Ovary (tissue), 9 donors: ENCODE results near the gene GUK1. TPM values are rescaled to one million over a fixed set of nuclear protein-coding genes. Genes with fewer than 3 reads are reported as not detected.
"Not testable (repeated sequence)": the region's sequence is repeated elsewhere in the genome, so short reads cannot be mapped to it uniquely, and the experiment has no call there.

ENCODE experiments used
- DNase-seq, 5 donors: peaks; one replicate each; pipeline ENCODE4 v3.0.0-alpha.2; 2019 to 2020
- H3K27ac ChIP-seq, 2 donors: fragments of 200-600 bp; one replicate each; pipeline versions ENCODE4 v1.5.1 to v1.8.0; 2019 to 2022
- H3K27me3 ChIP-seq: fragments of 200-600 bp; one replicate; pipeline ENCODE4 v1.8.0; 2022
- H3K36me3 ChIP-seq: fragments of 200-600 bp; sonication (generic); one replicate; pipeline ENCODE4 v1.5.1; 2019
- H3K4me1 ChIP-seq: one replicate; pipeline ENCODE4 v1.8.1; 2013; ENCODE audit warnings: mild to moderate bottlenecking, moderate library complexity; ENCODE audit not compliant: insufficient read depth
- H3K4me3 ChIP-seq: fragments of 200-600 bp; sonication (generic); one replicate; pipeline ENCODE4 v1.5.1; 2017
- H3K9me3 ChIP-seq, 2 donors: fragments of 200-600 bp in 1 of 2; sonication (generic) in 1 of 2; one replicate each; pipeline versions ENCODE4 v1.5.1 to v1.8.1; 2013 to 2019; ENCODE audit warnings: mild to moderate bottlenecking in 1 of 2, moderate library complexity in 1 of 2
- EP300 ChIP-seq: sonication (generic); formaldehyde crosslinking; IDR thresholded peaks from one replicate; pipeline ENCODE4 v1.6.1; 2017; ENCODE audit warnings: antibody characterized with exemption
- POLR2A ChIP-seq: fragments of 450-650 bp; IDR thresholded peaks from one replicate; pipeline ENCODE4 v1.6.1; 2017; ENCODE audit warnings: antibody characterized with exemption, mild to moderate bottlenecking, moderate library complexity
- WGBS, 3 donors: extraction: QIAGEN DNeasy Blood & Tissue Kit in 1 of 3; methylation state at CpG; one replicate each; pipeline versions ENCODE4 v1.1.5 to v1.1.7; 2013 to 2017; 5-methylcytosine and 5-hydroxymethylcytosine counted together
- intact Hi-C, 4 donors: fragments of 100-400 bp; cut with DNase I; formaldehyde crosslinking; loops; one replicate each; pipeline versions ENCODE4 v1.11.0 to v1.15.1; 2022 to 2023
- polyA plus RNA-seq, 2 donors: library from polyadenylated mRNA; stranded (reverse); fragments of 200-250 nt in 1 of 2; fragments of 350-450 nt in 1 of 2; fragmentation: Illumina TruSeq in 1 of 2; extraction: RNeasy Lipid Tissue Mini Kit (QIAGEN cat#74804) in 1 of 2; gene quantifications; one replicate each; pipeline ENCODE4 v1.2.3, GENCODE V29; 2013 to 2014
- total RNA-seq, 7 donors: library from RNA; depleted of rRNA in 2 of 7; stranded (reverse); fragments of >200 nt in 2 of 7; fragmentation: NEBNext Ultra II Directional in 3 of 7; extraction: Animal tissue kit (Norgen Biotek cat#: 25700) in 3 of 7; gene quantifications; one replicate each; pipeline versions ENCODE4 v1.1.0 to v1.2.4, GENCODE V29; 2016 to 2023
- TF ChIP-seq, protein P1 (sequence below), 3 donors: fragments of 450-650 bp in 2 of 3; fragments of 200-600 bp in 1 of 3; IDR thresholded peaks; one replicate each; pipeline versions ENCODE4 v1.5.1 to v1.8.0; 2016 to 2022; ENCODE audit warnings: antibody characterized with exemption in 3 of 3, mild to moderate bottlenecking in 1 of 3
- donor health status: DM: no; HTN: no; CAD: no; lungs with moderate emphysema.
- donor health status: DM: no; HTN: no; CAD: no.
- donor health status: Bipolar disorder and iron deficiency.
- donor health status: DM: yes; HTN: yes; CAD: no.
- donor health status: DM: no; HTN: no; CAD: no.
- donor health status: DM: yes; HTN: yes; CAD: no.

Gene GUK1
- total and polyA plus RNA-seq, 9 donors: 17.7 to 256 (median 171) TPM

DNA sequence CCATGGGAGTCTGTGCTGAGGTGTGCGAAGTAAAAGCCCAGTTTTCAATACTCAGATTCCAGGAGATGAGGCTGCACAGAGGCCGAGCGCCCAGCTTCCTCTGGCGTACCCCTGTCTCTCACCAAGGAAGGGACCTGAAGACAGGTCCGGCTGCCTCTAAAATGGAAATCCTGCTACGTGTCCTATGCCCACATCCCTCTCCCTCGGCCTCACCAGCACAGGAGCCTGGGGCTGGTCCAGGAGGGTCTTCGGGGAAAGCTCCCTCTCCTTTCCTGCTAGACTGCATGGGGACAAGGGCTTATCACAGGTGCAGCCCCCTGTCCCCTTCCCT lies 31.4 kb upstream of the GUK1 start:
- Histone ChIP-seq H3K9me3 (no peaks in the 10 kb centered on the region), H3K27me3 (no peaks in the 10 kb centered on the region), H3K27ac (peak overlapping the region; percentile 74), H3K4me1 (peaks cover 5% of the 10 kb centered on the region), H3K36me3 (no peaks in the 10 kb centered on the region), H3K4me3 (peak overlapping the region; percentile 72)
- intact Hi-C loops: loop anchor here in 1 of 4 donors (2.0 kb wide), 1 partner anchor 58 kb away; no protein-coding TSS in a partner anchor
- WGBS, 3 donors: 1 to 5% (median 5%) methylated on average over 8 of the region's 8 CpGs
- TF ChIP-seq POLR2A (no peak), EP300 (no peak)
- TF ChIP-seq, protein P1, sequence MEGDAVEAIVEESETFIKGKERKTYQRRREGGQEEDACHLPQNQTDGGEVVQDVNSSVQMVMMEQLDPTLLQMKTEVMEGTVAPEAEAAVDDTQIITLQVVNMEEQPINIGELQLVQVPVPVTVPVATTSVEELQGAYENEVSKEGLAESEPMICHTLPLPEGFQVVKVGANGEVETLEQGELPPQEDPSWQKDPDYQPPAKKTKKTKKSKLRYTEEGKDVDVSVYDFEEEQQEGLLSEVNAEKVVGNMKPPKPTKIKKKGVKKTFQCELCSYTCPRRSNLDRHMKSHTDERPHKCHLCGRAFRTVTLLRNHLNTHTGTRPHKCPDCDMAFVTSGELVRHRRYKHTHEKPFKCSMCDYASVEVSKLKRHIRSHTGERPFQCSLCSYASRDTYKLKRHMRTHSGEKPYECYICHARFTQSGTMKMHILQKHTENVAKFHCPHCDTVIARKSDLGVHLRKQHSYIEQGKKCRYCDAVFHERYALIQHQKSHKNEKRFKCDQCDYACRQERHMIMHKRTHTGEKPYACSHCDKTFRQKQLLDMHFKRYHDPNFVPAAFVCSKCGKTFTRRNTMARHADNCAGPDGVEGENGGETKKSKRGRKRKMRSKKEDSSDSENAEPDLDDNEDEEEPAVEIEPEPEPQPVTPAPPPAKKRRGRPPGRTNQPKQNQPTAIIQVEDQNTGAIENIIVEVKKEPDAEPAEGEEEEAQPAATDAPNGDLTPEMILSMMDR (IDR thresholded peaks at IDR 0.05): no peak
- DNase-seq: no peak

DNA sequence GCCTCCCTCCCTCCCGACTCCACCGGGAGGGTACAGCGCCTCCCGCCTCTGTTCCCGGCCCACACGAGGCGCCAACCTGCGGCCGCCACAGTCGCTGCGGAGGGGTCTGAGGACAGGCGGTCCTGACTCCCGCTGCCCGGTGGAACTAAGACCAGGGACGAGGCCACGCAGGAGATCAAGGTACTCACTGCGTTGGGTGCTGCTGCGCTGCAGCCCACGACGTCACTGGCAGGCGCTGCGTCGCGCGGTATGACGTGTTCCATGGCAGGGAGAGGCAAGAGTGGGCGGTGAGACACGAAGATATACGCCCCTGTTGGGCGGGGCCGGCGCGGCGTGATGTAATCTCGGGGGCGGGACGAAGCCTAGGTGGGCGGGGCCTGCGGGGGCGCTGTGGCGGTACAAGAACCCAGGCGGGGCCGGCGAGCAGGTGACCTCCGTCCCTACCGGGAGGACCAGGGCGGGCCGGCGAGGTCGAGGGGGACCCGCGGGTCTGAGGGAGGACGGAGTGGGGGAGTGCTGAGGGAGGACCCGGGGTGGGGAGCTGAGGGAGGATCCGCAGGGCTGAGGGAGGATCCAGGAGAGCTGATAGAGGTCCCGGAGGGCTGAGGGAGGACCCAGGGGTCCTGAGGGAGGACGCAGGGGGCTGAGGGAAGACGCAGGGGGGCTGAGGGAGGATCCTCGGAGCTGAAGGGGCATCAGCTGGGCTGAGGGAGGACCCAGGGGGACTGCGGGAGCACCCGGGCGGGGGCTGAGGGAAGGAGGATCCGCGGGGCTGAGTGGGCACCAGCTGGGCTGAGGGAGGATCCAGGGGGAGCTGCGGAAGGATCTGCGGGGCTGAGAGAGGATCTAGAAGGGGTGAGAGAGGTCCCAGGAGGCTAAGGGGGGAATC lies 30.8 kb upstream of the GUK1 start, which contains the start of gene MRPL55:
MRPL55 (minus strand) TSS at position 227 of the 889 bp plus-strand sequence. CDS start 1,039 bp downstream, outside the sequence.
- peak; percentile 94 for TF ChIP-seq POLR2A
- no peak for TF ChIP-seq EP300
- TF ChIP-seq, protein P1 (IDR thresholded peaks at IDR 0.05): peak in 1 of 3 donors; percentile 18
- peaks cover 5% of the 10 kb centered on the region for H3K4me1 ChIP-seq
- no peaks in the 10 kb centered on the region for H3K36me3 ChIP-seq
- intact Hi-C loops: loop anchor here in 1 of 4 donors (2.0 kb wide), 1 partner anchor 57 kb away; no protein-coding TSS in a partner anchor
- H3K4me3 ChIP-seq: peak within 1 kb of the TSS; percentile 72
- H3K27ac ChIP-seq: peak within 1 kb of the TSS; percentile 74
- DNase-seq: peak; percentile 98 to 100 (median 99)
- H3K9me3 ChIP-seq: no peaks in the 10 kb centered on the region
- no peaks in the 10 kb centered on the region for H3K27me3 ChIP-seq
- 1% methylated on average over 63 to 66 of the region's 66 CpGs for WGBS, 3 donors

DNA sequence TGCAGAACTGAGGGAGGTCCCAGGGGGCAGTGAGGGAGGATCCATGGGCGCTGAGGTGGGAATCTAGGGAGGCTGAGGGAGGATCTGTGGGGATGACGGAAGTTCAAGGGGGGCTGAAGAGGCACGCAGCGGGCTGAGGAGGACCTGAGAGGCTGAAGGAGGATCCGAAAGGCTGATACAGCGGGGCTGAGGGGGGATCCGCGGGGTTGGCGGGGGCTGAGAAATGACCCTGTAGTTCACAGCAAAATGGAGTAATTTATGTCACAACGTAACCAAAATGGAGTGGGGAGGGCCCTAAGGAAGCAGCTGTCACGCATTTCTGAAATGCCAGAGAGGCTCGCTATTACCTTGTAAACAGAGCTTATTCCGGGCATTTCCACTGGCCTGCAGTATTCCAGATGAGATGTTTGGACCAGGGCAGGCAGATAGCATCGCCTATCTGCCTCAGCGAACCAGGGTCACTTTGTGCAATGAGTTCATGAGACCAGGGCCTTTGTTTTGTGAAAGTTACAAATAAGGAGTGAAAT lies 30.1 kb upstream of the GUK1 start:
- peaks cover 5% of the 10 kb centered on the region for H3K4me1 ChIP-seq
- WGBS, 3 donors: 4 to 10% (median 9%) methylated on average over 15 of the region's 15 CpGs
- H3K27me3 ChIP-seq: no peaks in the 10 kb centered on the region
- peak in 2 of 5 donors; percentile 54 to 63 for DNase-seq
- intact Hi-C loops: loop anchor here in 1 of 4 donors (2.0 kb wide), 1 partner anchor 57 kb away; no protein-coding TSS in a partner anchor
- peak; percentile 6 for TF ChIP-seq POLR2A
- TF ChIP-seq, protein P1 (IDR thresholded peaks at IDR 0.05): no peak
- H3K27ac ChIP-seq: peak overlapping the region; percentile 73 to 74
- no peaks in the 10 kb centered on the region for H3K9me3 ChIP-seq
- no peaks in the 10 kb centered on the region for H3K36me3 ChIP-seq
- H3K4me3 ChIP-seq: peak overlapping the region; percentile 72

DNA sequence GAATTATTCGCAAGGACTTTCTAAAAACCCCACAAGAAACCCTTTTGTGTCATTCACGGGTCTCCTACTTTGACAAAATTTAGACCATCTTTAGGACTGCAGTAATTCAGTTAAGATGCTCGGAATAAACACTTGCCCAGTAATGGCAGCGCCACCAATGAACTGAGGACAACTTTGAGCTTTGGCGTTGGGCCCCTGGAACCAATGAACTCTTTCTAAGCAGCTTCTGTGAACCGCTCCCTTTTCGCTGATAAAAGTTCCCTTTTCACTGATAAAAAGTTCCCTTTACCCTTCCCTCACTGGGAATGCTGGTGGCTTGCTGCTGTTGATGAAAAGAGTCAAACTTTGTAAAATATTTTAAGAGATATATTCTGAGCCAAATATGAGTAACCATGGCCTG lies 29.5 kb upstream of the GUK1 start:
- H3K4me1 ChIP-seq: peaks cover 5% of the 10 kb centered on the region
- no peak for DNase-seq
- no peaks in the 10 kb centered on the region for H3K9me3 ChIP-seq
- no peaks in the 10 kb centered on the region for H3K36me3 ChIP-seq
- 76 to 87% (median 77%) methylated on average over 7 of the region's 7 CpGs for WGBS, 3 donors
- H3K27me3 ChIP-seq: no peaks in the 10 kb centered on the region
- intact Hi-C loops: no loop called here
- TF ChIP-seq, protein P1 (IDR thresholded peaks at IDR 0.05): no peak
- TF ChIP-seq EP300: no peak
- TF ChIP-seq POLR2A: no peak
- H3K4me3 ChIP-seq: no peak overlapping the region
- peak overlapping the region; percentile 73 to 74 for H3K27ac ChIP-seq

DNA sequence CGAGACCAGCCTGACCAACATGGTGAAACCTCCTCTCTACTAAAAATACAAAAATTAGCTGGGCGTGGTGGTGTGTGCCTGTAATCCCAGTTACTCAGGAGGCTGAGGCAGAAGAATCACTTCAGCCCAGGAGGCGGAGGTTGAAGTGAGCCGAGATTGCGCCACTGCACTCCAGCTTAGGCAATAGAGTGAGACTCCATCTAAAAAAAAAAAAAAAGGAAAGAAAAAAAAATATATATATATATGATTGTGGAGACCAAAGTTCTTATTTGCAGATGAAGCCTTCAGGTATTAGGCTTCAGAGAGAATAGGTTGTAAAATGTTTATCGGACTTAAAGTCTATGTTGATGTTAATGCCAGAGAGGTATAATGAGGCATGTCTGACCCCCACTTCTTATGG lies 28.8 kb upstream of the GUK1 start:
- intact Hi-C loops, H3K4me1 ChIP-seq, DNase-seq, H3K9me3 ChIP-seq, H3K27ac ChIP-seq, H3K27me3 ChIP-seq, H3K36me3 ChIP-seq, H3K4me3 ChIP-seq: not testable (repeated sequence)
- 94 to 98% (median 95%) methylated on average over 6 of the region's 6 CpGs for WGBS, 3 donors
